HG02840 (cell line): ENCODE measurements around the gene OTOG.

Source experiments
- ATAC-seq: cut with Tn5 transposase; IDR thresholded peaks from one replicate; pipeline ENCODE4 v1.9.1; 2021; ENCODE audit warnings: mild to moderate bottlenecking, moderate library complexity, moderate number of reproducible peaks; ENCODE audit not compliant: unreplicated experiment, low FRiP score

Gene OTOG

DNA sequence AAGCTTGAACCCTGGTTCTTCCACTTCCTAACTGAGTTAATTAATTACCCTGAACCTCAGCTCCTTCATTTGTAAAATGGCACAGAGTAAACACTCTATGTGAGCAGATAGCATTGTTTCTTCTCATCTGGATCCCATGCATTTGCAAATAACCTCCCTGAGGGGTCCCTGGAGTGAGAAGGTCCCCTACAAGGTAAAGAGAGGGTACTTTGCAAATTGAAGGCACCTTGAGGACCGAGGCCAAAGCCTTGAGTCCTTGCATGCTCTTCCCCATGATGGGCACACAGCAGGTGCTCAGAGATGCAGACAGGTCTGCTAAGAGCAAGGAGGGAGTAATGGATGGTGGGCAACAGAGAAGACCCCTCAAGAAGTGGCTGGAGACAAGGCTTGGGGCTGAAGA, 33.2 kb downstream of the OTOG start:
- ATAC-seq: no peak

DNA sequence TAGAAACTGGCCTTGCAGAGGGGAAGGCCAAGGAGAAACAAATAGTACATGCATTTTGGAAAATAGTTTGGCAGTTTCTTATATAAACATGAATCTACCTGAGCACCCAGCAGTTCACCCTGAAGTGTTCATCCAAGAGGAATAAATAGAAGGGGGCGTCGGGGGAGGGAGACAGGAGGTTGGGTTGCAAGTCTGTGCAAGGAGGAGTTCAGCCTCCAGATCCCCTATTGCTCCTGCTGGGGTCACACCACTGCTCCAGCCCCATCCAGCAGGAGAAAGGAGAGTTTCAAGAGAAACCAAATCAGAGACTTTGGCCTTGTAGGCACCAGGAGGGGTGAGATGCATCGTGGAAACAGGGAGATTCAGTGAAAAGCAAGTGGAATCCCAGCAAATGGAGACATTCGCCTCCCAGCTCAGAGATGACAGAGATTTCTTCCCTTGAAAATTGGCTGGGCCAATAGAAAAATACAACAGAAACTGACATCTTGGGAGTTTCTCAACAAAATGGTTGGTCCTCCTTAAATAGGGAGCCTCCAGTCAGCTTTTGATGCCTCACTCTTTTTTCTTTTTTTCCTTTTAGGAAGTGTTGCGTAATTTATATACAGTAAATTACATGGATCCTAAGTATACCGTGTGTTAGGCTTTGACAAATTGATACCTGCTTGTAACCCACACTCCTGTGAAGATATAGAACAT, 34.1 kb downstream of the OTOG start:
- ATAC-seq: no peak

DNA sequence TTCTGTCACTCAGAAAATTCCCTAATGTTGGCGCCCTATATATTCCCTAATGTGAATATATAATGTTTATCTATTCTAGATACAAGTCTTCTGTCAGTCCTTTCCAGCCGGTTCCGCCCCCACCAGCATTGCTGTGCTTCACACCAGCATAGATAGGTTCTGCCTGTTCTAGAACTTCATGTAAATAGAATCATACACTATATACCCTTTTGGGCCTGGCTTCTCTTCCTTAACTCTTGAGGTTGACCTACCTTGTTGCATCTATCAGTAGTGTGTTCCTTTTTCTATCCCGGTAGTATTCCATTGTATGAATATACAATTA, 34.6 kb downstream of the OTOG start:
- ATAC-seq: no peak

DNA sequence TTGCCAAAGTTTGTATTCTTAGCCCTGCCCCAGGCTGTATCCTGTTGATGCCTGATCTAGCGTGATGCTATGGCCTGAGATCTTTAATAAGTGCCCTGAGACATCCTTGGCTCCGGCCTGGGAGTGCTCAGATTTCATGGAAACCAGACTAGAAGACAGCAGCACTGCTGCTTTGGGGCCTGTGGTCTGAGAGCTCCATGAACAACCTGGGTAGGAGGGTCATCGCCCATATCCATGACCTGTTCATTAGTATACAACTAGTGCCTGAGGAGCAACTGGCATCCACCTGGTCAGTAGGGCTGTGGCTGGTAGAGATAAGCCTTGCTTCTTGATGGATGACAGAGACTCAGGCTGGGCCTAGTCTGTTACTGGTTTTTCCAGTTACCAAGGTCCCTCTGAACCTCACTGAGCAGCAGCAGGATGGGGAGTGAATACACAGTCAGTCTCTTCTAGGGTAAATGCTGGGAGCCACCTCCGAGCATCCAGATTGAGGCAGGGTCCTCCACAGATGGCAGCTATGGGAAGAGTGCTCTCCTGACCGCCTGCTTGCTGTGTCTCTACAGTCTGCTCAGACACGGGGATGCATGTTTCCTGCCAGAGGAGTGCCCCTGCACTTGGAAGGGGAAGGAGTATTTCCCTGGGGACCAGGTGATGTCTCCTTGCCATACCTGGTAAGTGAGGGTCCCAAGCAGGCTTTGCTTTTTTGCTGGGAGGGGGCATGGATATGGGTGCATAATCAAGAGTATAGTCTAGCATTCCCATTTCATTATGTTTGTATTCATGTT, 39.0 kb downstream of the OTOG start:
- no peak for ATAC-seq

DNA sequence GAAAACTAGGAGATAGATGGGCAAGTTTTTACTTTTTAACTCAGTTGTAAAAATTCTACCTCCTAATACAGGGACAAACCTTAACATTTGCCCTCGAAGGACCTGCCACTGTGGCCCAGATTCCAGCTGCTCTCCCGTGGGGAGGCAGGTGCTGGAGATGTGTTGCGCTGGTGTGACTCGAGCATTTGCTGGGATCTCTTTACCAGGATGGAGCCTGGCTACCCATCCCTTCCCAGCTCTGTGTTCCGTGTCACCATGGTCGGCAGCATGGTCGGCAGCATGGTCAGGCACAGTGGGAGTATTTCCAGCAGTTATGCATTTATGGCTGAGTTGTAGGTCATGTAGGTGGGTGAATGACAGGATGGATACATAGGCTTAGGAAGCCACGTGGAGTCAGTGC, 41.1 kb downstream of the OTOG start:
- ATAC-seq: no peak

DNA sequence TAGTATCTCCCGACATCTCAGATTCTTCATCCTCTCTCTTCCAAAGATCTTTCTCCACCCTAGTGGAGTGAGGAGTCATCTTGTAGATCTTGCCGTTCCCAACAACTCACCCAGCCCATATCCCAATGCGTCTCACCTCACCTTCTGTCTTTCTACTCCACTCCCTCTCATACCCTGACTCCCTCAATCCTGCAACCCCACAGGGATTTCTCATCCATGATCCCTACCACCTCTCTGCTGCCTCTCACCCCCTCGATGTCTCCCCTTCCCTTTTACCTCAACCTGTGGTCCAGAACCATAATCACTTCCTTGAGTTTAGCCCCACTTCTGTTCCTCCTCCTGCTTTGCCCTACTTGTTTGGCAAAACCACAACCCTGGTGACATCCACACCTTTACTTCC, 41.7 kb downstream of the OTOG start:
- ATAC-seq: no peak

DNA sequence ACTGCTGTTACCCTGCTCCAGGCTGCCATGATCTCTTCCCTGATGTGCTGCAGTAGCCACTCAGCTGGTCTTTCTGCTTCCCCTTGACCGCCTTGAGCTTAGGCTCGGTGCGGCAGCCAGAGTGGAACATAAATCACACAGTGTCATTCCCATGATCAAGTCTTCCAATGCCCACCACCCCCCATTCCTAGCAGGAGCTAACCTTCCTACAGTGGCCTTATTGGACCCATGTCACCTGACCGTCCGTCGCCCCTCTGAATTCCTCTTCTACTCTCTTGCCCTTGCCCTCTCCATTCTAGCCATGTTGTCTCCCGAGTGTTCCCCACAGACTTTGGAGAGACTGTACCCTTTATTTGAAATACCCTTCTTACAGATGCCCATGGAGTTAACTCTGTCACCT, 43.4 kb downstream of the OTOG start:
- ATAC-seq: no peak

DNA sequence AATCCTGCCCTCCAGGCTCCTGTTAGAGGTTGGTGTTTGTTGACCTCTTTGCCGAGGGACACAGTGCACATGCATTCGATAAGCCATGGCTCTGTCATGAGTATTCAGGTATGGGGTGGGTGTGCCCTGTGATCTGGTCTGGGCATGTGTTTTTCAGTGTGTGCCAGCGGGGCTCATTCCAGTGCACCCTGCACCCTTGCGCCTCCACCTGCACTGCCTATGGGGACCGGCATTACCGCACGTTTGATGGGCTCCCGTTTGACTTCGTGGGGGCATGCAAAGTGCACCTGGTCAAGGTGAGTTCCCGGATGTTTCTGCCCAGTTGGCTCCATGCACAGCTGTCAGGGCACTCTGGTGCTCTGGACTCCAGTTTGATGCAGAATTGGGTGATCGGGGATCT, 44.2 kb downstream of the OTOG start:
- ATAC-seq: no peak

DNA sequence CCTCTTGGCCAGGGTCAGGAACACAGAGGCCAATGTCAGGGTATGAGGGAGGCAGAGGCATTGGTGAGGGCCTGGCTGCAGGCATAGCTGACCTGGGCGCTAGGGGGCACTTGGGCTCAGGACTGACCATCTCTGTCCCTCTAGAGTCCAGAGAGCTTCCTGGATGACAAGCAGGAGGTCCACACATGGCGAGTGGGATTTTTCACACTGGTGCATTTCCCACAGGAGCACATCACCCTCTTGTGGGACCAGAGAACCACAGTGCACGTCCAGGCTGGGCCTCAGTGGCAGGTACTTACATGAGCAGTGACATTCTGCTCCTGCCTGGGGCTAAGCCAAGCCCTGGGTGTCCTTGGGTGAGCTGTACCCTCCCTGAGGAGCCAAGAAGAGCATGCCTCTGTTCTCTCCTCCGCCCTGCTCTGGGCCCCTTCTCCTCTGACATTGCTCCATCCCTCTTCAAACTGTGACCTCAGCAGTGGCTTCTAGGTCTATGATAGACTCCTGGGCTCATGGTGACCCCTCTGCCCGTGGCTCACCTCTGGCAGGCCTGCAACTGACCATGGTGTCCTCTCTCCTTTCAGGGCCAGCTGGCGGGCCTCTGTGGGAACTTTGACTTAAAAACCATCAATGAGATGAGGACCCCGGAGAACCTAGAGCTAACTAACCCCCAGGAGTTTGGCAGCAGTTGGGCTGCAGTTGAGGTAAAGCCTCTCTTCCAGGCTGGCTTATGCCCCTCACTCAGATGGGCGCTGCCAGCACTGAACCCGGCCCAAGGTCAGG, 46.6 kb downstream of the OTOG start:
- ATAC-seq: no peak

DNA sequence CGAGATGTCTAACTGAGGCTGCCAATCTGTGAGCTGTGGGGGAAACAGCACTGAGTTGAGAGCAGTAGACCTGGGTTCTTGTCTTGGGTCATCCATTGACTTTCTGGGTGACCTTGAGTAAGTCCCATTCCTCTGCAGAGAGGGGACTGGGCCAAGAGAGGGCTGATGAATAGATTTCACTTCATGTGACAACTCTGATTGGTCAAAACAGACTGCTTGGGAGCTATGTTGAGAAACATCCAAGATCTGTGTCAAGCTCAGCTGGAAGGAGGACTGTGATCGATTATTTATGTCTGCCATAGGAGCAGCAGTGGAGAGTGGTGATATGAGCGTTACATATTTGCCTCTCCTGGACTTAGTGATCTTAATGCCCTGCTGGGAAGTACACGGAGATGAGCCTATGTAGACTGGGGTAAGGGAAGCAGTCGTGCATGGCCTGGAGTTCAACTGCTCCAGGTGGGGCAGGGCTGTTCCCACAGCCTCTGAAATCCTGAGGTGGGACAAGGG, 47.7 kb downstream of the OTOG start:
- ATAC-seq: no peak

DNA sequence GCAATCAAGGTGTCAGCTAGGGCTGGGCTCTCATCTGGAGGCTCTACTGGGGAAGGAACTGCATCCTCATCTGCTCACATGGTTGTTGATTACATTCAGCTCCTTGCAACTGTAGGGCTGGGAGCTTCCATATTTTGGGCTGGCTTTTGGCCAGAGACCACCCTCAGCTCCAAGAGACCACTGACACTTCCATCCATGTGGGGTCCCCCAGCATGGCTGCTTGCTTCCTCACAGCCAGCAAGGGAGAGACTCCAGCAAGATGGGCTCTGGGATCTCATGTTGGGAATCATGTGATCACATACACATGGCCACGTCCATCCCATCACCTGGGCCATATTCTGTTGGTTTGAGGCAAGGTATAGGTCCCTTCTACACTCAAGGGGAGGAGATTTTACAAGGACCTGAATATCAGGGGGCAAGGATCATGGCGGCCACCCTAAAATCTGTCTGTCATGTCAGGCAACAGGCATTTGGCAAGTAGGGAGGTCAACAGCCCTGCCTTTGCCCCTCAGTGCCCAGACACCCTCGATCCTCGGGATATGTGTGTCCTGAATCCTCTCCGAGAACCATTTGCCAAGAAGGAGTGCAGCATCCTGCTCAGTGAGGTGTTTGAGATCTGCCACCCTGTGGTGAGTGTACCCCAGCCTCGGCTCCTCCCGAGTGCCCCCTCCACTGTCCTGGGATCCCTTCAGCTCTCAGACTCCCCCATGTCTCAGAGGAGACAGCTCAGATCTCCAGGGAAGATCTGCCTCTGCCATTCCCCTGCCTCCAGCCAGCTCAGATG, 48.7 kb downstream of the OTOG start:
- ATAC-seq: no peak

DNA sequence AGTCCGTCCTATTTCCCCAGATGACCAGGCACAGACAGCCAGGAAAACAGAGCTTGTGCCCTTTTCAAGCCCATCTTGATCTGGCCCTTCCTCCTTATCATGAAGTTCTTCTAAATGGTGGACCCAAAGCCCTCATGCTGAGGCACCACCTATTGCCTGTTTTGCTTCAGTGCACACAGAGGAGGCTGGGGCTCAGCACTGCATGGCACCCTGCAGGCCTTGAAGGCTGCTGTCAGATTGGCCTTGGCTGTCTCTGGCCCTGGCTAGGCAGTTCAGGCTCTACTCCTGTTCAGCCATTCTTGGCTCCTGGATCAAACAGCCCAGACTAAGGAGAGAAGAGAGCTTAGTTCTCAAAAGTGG, 49.2 kb downstream of the OTOG start:
- ATAC-seq: no peak

DNA sequence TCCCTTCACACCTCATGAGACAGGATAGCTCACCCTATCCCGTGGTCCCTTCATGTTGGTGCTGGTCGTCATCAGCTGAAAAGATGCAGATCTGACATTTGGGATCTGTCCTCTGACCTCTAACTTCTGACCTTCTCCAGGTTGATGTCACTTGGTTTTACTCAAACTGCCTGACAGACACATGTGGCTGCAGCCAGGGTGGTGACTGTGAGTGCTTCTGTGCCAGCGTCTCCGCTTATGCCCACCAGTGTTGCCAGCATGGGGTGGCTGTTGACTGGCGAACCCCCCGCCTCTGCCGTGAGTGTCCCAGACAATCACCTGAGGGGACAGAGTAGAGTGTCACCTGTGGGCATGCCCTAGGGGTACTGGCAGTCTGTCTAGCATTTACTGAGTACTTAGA, 49.7 kb downstream of the OTOG start:
- no peak for ATAC-seq

DNA sequence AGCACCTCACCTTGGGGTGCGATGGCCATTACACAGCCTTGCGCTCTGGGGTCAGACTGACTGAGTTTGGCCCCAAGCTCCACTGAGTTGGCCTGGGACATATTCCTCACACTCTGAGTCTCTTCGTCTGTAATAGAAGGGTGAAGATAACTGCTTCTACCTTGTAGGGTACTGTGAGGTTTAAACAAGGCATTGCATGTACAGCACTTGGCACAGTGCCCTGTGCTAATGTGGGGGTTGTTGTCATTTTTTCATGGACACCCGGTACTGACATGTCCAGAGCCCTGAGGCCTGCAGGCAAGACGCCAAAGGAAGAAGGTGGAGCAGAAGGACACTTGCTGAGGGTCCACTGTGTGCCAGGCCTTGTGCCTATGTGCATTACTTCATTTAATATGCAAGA, 50.7 kb downstream of the OTOG start:
- ATAC-seq: no peak

DNA sequence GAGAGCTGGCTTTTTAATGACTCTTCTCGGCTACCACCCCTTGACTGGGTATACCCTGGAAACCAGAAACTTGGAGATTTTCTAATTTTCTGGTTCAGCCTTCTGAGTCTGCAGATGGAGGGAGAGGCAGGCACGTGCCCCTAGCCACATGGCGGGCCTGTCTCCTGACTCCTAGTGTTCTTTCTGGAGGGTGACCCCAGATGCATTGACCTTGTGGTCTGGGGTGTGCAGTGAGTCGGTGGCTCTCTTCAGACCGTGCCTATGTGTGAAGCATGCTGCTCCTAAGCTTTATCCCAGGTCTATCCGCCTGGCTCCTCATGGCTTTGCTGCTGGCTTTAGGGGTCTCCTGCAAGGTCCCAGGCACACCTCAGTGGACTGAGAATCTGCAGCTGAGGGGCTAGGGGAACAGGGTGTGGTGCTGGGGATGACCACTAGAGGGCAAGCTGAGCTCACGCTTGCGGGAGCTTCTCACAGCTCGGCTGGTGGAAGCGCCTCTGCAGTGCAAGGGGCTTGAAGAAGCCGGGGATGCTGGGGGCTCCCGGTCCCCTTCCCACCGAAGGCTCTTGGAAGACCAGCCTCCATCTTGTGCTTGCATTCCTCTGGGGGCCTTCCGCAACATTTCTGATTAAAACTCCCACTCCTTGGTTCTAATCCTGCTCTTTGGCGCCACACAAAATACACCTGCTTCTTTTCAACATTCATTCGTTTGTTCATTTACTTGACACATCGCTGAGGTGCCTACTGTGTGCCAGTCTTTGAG, 51.8 kb downstream of the OTOG start:
- ATAC-seq: no peak

DNA sequence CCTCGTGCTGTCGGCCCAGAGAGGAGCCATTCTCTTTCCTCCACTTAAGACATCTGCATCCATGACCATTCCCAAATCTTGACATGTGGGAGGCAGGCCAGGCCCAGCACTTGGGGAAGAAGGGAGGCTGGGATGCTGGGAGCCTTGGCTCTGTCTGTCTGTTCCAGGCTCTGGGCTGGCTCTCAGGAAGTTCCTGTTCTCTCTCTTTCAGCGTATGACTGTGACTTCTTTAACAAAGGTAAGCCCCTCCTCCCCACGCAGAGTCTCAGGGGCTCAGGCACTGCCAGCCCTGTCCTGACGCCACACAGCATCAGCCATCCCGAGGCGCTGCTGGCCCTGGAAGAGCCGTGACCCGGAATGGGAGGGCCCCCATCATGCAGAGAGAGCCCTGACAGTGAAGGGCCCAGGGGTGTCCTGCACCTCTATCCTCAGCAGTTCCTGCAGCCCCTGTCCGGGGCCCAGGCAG, 52.4 kb downstream of the OTOG start:
- ATAC-seq: no peak

DNA sequence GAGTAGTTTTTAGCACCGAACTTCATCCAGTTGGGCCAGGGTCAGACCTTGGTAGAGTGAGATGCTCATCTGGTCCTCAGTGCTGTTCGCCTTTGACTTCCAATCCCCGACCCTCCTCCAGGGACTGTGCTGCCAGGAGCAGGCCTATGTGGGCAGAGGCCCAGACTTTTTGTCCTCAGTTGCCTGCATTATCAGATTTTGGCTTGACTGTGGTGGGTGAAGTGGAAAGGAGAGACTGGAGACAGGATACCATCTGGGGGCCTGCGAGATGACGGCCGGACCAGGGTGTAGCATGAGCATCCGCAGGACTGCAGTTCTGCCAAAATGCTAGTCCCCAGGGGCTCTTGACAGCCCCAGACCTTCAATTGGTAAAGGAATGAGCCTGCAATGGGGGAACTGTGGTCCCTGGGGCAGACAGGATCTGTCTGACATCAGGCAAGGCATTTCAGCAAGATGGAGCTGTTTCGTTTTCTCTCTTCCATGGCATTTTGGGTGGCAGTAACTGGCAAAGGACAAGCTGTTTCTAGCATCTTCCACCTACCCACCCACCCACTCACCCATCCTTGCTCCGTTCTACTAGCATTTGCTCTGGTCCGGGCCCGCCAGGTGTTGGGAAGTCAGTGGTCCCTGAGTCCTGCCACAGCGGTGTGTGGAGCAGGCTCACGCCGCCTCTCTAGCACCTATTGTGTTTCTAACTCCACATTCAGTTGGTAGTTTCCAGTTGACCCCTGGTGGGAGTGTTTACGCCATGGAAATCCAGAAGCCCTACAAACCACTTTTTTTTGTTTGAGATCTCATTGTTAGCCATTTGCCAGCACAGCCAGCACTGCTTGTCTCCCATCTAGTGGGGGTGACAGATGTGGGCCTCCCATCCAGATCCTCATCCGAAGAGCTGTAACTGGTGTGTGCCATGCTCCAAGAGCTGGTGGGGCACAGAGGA, 53.5 kb downstream of the OTOG start:
- no peak for ATAC-seq

DNA sequence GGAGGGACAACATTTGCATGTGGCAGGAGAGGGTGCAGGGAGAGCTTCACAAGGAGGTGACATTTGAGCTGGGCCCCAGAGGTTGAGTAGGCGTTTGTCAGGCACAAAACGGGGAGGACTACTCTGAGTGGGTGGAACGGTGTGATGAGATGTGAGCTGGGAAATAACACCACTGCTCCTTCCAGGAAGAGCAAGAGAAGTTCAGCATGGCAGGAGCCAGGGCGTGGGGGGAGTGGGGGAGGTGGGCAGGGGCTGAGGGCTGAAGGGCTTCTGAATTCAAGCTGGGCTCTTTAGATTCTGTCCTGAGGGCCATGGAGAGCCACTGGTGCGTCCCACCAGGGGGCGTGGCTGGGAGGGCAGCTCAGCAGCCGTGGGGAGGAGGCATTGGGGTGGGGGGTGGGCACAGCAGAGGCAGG, 54.2 kb downstream of the OTOG start:
- ATAC-seq: no peak

DNA sequence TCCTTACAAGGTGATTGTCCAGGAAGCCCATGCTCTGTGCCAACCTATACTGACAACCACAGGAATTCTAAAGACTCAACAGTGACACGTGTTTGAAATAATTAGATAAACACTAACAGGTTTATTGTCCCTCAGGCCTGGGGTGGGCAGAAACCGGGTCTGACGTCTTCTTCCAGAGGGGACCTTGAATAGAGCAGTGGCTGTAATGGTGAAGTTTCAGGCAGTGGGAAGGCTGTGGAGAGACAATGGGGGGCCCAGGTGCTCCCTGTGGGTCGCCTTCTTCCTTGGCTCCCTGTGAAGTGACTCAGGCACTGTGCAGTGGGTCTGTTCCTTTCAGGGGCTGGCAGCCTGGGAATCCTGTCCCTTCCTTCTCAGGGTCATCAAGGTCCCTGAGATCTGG, 54.6 kb downstream of the OTOG start:
- ATAC-seq: no peak
